ENCODE results near the gene BMP6.

The BMP6 gene

DNA sequence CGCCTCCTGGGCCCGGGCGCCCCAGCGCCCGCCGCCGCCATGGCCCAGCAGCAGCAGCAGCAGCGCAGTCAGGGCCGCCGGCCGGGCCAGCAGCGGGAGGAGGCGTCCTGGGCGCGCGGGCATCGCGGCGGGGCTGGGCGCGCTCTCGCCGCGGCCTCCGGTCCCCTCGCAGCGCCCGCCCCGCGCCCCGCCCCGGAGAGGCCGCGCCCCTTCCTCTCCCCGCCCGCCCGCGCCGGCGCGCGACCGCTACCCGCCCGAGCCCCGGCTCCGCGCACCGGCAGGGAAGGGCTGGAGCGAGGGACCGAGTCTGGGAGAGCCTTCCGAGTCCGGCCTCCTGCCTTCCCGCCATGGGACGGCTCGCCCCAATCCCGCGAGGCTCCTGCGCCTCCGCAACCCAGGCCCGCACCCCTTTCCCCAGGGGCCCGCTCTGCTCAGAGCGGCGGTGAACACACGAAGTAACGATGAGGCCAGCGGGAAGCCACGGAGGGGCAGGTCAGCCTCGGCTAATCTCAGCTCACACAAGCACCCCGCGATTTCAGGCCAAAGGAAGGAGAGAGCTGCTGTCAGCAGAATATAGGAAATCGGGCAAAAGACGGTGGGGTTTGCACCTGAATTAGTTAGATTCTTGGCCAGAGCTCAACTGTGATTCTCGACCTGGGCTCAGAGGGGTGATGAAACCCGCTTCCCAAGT, 184.9 kb downstream of the BMP6 start, which contains the start of gene TXNDC5:
Gene TXNDC5, minus strand, starts transcription at position 135 of the 691 bp plus-strand sequence. Its CDS starts 12 bp downstream, at position 123.
- Histone ChIP-seq H3K4me1 (ENCODE audit: insufficient read depth, low read length) (peaks cover 32% of the 10 kb centered on the region), H3K27me3 (ENCODE audit: insufficient read depth, low read length, poor library complexity) (no peaks in the 10 kb centered on the region), H2AFZ (ENCODE audit: low read depth, low read length) (peak within 1 kb of the TSS; percentile 90), H3K4me3 (ENCODE audit: low read depth in 1 of 2, low read length in 2 of 2) (peak within 1 kb of the TSS; percentile 89 to 91), H3K79me2 (ENCODE audit: insufficient read depth, low read length) (peaks cover 45% of the 10 kb centered on the region), H3K4me2 (ENCODE audit: insufficient read depth, low read length) (peak within 1 kb of the TSS; percentile 93), H3K27ac (ENCODE audit: low read length) (peak within 1 kb of the TSS; percentile 76), H3K9ac (ENCODE audit: low read depth, low read length) (peak within 1 kb of the TSS; percentile 88), H3K9me3 (ENCODE audit: insufficient read depth, low read length, severe bottlenecking) (no peaks in the 10 kb centered on the region), H3K36me3 (ENCODE audit: insufficient read depth, low read length) (peaks cover 8% of the 10 kb centered on the region), H4K20me1 (ENCODE audit: insufficient read depth, low read length) (peaks cover 18% of the 10 kb centered on the region; the same call in 1 of the 2 replicates)
- peak; percentile 80 for ATAC-seq (ENCODE audit: insufficient read depth, low read depth)
- no peak for TF ChIP-seq EZH2 (IDR thresholded peaks at IDR 0.05; ENCODE audit: borderline replicate concordance, low read depth, low read length, severe bottlenecking)
- TF ChIP-seq, protein P1, sequence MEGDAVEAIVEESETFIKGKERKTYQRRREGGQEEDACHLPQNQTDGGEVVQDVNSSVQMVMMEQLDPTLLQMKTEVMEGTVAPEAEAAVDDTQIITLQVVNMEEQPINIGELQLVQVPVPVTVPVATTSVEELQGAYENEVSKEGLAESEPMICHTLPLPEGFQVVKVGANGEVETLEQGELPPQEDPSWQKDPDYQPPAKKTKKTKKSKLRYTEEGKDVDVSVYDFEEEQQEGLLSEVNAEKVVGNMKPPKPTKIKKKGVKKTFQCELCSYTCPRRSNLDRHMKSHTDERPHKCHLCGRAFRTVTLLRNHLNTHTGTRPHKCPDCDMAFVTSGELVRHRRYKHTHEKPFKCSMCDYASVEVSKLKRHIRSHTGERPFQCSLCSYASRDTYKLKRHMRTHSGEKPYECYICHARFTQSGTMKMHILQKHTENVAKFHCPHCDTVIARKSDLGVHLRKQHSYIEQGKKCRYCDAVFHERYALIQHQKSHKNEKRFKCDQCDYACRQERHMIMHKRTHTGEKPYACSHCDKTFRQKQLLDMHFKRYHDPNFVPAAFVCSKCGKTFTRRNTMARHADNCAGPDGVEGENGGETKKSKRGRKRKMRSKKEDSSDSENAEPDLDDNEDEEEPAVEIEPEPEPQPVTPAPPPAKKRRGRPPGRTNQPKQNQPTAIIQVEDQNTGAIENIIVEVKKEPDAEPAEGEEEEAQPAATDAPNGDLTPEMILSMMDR (IDR thresholded peaks at IDR 0.05; ENCODE audit: borderline replicate concordance, extremely low read depth, low read length, poor library complexity, severe bottlenecking): no peak
- peak; percentile 75 for DNase-seq

- Histone ChIP-seq H3K9me3 (ENCODE audit: insufficient read depth, low read length, severe bottlenecking) (no peaks in the 10 kb centered on the region), H4K20me1 (ENCODE audit: insufficient read depth, low read length) (peaks cover 18% of the 10 kb centered on the region; the same call in 1 of the 2 replicates), H2AFZ (ENCODE audit: low read depth, low read length) (peak overlapping the region; percentile 90), H3K4me3 (ENCODE audit: low read depth in 1 of 2, low read length in 2 of 2) (peak overlapping the region in 1 of 2 experiments; percentile 89; a peak in 2 of 4 replicates), H3K4me2 (ENCODE audit: insufficient read depth, low read length) (peak overlapping the region; percentile 93), H3K4me1 (ENCODE audit: insufficient read depth, low read length) (peaks cover 32% of the 10 kb centered on the region), H3K27me3 (ENCODE audit: insufficient read depth, low read length, poor library complexity) (no peaks in the 10 kb centered on the region), H3K79me2 (ENCODE audit: insufficient read depth, low read length) (peaks cover 41% of the 10 kb centered on the region), H3K27ac (ENCODE audit: low read length) (no peak overlapping the region), H3K9ac (ENCODE audit: low read depth, low read length) (peak overlapping the region; percentile 88), H3K36me3 (ENCODE audit: insufficient read depth, low read length) (peaks cover 8% of the 10 kb centered on the region)
- DNase-seq: no peak
- no peak for TF ChIP-seq EZH2 (IDR thresholded peaks at IDR 0.05; ENCODE audit: borderline replicate concordance, low read depth, low read length, severe bottlenecking)
- TF ChIP-seq, protein P1 (IDR thresholded peaks at IDR 0.05; ENCODE audit: borderline replicate concordance, extremely low read depth, low read length, poor library complexity, severe bottlenecking): no peak
- ATAC-seq (ENCODE audit: insufficient read depth, low read depth): no peak
Observed at GRCh38 chr6:7911345-7911725, 185.4 kb downstream of the BMP6 start.

DNA sequence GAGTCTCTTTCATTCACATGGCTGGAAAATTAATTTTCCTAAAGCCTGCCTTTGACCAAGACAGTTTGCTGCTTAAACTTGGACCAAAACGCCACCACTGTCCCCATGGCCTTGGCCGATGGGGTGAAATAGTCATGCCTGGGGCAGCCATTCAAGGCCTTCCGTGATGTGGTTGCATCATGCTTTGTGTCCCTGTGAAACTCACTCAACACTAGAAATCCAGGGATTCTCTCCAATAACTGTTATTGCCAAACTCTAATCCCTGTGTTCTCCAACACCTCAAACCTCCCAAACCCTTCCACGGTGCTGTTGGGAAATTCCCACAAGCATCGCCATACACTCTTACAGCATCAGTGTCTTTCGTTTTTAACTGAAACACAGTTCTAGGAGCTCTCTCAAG, 186.1 kb downstream of the BMP6 start:
- no peak overlapping the region for H3K4me2 ChIP-seq (ENCODE audit: insufficient read depth, low read length)
- H3K9me3 ChIP-seq (ENCODE audit: insufficient read depth, low read length, severe bottlenecking): no peaks in the 10 kb centered on the region
- peaks cover 8% of the 10 kb centered on the region for H3K36me3 ChIP-seq (ENCODE audit: insufficient read depth, low read length)
- peaks cover 31% of the 10 kb centered on the region for H3K4me1 ChIP-seq (ENCODE audit: insufficient read depth, low read length)
- no peak overlapping the region for H3K4me3 ChIP-seq (ENCODE audit: low read depth in 1 of 2, low read length in 2 of 2)
- no peak for DNase-seq
- peaks cover 34% of the 10 kb centered on the region for H3K79me2 ChIP-seq (ENCODE audit: insufficient read depth, low read length)
- ATAC-seq (ENCODE audit: insufficient read depth, low read depth): no peak
- H2AFZ ChIP-seq (ENCODE audit: low read depth, low read length): 0 out of 2 replicates have a peak overlapping the region, but pooled peaks have one; percentile 14
- no peaks in the 10 kb centered on the region for H3K27me3 ChIP-seq (ENCODE audit: insufficient read depth, low read length, poor library complexity)
- no peak for TF ChIP-seq EZH2 (IDR thresholded peaks at IDR 0.05; ENCODE audit: borderline replicate concordance, low read depth, low read length, severe bottlenecking)
- TF ChIP-seq, protein P1 (IDR thresholded peaks at IDR 0.05; ENCODE audit: borderline replicate concordance, extremely low read depth, low read length, poor library complexity, severe bottlenecking): no peak
- peaks cover 12% of the 10 kb centered on the region; the same call in 1 of the 2 replicates for H4K20me1 ChIP-seq (ENCODE audit: insufficient read depth, low read length)
- no peak overlapping the region for H3K27ac ChIP-seq (ENCODE audit: low read length)
- H3K9ac ChIP-seq (ENCODE audit: low read depth, low read length): no peak overlapping the region
